ENCODE data around the gene RAB3A. TPM values are rescaled to one million over a fixed set of nuclear protein-coding genes. Genes with fewer than 3 reads are reported as not detected.

The RAB3A gene
- total RNA-seq, 1 experiment from 2014 or later, result 1.0 TPM

GRCh38 chr19:18173054-18173571, 30.7 kb downstream of the RAB3A start:
- no peaks in the 10 kb centered on the region for H3K9me3 ChIP-seq (ENCODE audit: control insufficient read depth, insufficient read depth, low read depth, low read length)
- H3K4me1 ChIP-seq (ENCODE audit: control insufficient read depth, insufficient read depth, low read length), result peaks cover 6% of the 10 kb centered on the region; the same call in 1 of the 2 replicates
- DNase-seq (ENCODE audit: low read depth, low spot score), result no peak
- TF ChIP-seq, protein P1, sequence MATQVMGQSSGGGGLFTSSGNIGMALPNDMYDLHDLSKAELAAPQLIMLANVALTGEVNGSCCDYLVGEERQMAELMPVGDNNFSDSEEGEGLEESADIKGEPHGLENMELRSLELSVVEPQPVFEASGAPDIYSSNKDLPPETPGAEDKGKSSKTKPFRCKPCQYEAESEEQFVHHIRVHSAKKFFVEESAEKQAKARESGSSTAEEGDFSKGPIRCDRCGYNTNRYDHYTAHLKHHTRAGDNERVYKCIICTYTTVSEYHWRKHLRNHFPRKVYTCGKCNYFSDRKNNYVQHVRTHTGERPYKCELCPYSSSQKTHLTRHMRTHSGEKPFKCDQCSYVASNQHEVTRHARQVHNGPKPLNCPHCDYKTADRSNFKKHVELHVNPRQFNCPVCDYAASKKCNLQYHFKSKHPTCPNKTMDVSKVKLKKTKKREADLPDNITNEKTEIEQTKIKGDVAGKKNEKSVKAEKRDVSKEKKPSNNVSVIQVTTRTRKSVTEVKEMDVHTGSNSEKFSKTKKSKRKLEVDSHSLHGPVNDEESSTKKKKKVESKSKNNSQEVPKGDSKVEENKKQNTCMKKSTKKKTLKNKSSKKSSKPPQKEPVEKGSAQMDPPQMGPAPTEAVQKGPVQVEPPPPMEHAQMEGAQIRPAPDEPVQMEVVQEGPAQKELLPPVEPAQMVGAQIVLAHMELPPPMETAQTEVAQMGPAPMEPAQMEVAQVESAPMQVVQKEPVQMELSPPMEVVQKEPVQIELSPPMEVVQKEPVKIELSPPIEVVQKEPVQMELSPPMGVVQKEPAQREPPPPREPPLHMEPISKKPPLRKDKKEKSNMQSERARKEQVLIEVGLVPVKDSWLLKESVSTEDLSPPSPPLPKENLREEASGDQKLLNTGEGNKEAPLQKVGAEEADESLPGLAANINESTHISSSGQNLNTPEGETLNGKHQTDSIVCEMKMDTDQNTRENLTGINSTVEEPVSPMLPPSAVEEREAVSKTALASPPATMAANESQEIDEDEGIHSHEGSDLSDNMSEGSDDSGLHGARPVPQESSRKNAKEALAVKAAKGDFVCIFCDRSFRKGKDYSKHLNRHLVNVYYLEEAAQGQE (IDR thresholded peaks at IDR 0.05; ENCODE audit: insufficient read depth in 1 of 2, low read depth in 2 of 2, low read length in 1 of 2), result no peak
- TF ChIP-seq, protein P2, sequence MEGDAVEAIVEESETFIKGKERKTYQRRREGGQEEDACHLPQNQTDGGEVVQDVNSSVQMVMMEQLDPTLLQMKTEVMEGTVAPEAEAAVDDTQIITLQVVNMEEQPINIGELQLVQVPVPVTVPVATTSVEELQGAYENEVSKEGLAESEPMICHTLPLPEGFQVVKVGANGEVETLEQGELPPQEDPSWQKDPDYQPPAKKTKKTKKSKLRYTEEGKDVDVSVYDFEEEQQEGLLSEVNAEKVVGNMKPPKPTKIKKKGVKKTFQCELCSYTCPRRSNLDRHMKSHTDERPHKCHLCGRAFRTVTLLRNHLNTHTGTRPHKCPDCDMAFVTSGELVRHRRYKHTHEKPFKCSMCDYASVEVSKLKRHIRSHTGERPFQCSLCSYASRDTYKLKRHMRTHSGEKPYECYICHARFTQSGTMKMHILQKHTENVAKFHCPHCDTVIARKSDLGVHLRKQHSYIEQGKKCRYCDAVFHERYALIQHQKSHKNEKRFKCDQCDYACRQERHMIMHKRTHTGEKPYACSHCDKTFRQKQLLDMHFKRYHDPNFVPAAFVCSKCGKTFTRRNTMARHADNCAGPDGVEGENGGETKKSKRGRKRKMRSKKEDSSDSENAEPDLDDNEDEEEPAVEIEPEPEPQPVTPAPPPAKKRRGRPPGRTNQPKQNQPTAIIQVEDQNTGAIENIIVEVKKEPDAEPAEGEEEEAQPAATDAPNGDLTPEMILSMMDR (IDR thresholded peaks at IDR 0.05), result no peak
- TF ChIP-seq SIN3A (IDR thresholded peaks at IDR 0.05; ENCODE audit: borderline replicate concordance, insufficient read depth, low read depth, low read length), result no peak
- in situ Hi-C loops (cut with HindIII; ENCODE audit: low pct_unique_long_range_greater_than_20kb, low sequenced_read_pairs), result no loop called here
- ATAC-seq, result no peak; the same call in 1 of the 2 replicates
- peak overlapping the region; percentile 44 for H3K27ac ChIP-seq (ENCODE audit: low read length)
- POLR2A ChIA-PET, result no interaction called here
- CTCF ChIA-PET, result no interaction called here
- peak overlapping the region; percentile 64 to 76; a peak in 3 of 4 replicates for H3K4me3 ChIP-seq (ENCODE audit: low read depth in 2 of 2, low read length in 2 of 2)
- no peaks in the 10 kb centered on the region for H3K36me3 ChIP-seq (ENCODE audit: control insufficient read depth, insufficient read depth, low read length)
- intact Hi-C loops (cut with micrococcal nuclease; ENCODE audit: unreplicated experiment), result no loop called here
- BruUV-seq (replicated peaks), result no TSS peak
- H3K27me3 ChIP-seq (ENCODE audit: control insufficient read depth, insufficient read depth, low read length), result no peaks in the 10 kb centered on the region

GRCh38 chr19:18172331-18173053, 31.4 kb downstream of the RAB3A start:
- Histone ChIP-seq H3K9me3 (ENCODE audit: control insufficient read depth, insufficient read depth, low read depth, low read length) (no peaks in the 10 kb centered on the region), H3K4me3 (ENCODE audit: low read depth in 2 of 2, low read length in 2 of 2) (no peak overlapping the region), H3K27ac (ENCODE audit: low read length) (no peak overlapping the region), H3K4me1 (ENCODE audit: control insufficient read depth, insufficient read depth, low read length) (peaks cover 6% of the 10 kb centered on the region; the same call in 1 of the 2 replicates), H3K36me3 (ENCODE audit: control insufficient read depth, insufficient read depth, low read length) (no peaks in the 10 kb centered on the region), H3K27me3 (ENCODE audit: control insufficient read depth, insufficient read depth, low read length) (no peaks in the 10 kb centered on the region)
- TF ChIP-seq, protein P2 (IDR thresholded peaks at IDR 0.05), result no peak
- 0 out of 2 replicates have a peak, but pooled peaks have one; percentile 24 for TF ChIP-seq POLR2AphosphoS5 (IDR thresholded peaks at IDR 0.05; ENCODE audit: low read depth, low read length)
- CTCF ChIA-PET, result interaction anchor here (0.6 kb wide), 1 partner anchor 31 kb away, joined by 5 read pairs; no protein-coding TSS in a partner anchor
- intact Hi-C loops (cut with micrococcal nuclease; ENCODE audit: unreplicated experiment), result no loop called here
- in situ Hi-C loops (cut with HindIII; ENCODE audit: low pct_unique_long_range_greater_than_20kb, low sequenced_read_pairs), result no loop called here
- DNase-seq (ENCODE audit: low read depth, low spot score) (no peak), ATAC-seq (no peak)
- POLR2A ChIA-PET, result no interaction called here
- no TSS peak for BruUV-seq (replicated peaks)

All from Panc1 (cell line).